NCI-H146 treated with DMSO at 0.1 percent for 48 hours (cell line): ENCODE data around the gene RAVER2.
"Not testable (repeated sequence)": the region's sequence is repeated elsewhere in the genome, so short reads cannot be mapped to it uniquely, and the experiment has no call there.

Experiments used
- DNase-seq: peaks from one replicate; lab custom pipeline; 2025; ENCODE audit not compliant: unreplicated experiment; lab: John Stamatoyannopoulos, UW

The RAVER2 gene

DNA sequence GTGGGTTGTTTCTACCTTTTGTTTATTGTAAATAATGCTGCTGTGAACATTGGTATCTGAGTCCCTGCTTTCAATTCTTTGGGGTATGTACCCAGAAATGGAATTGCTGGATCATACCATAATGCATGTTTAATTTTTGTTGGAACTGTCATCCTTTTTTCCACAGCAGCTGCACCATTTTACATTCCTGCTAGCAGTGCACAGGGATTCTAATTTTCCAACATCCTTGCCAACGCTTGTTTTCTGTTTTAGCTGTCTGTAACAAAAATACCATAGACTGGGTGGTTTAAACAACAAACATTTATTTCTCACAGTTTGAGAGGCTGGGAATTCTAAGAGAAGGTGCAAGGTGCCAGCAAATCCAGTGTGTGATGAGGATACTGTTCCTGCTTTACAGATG, 65.1 kb downstream of the RAVER2 start:
- no peak for DNase-seq

DNA sequence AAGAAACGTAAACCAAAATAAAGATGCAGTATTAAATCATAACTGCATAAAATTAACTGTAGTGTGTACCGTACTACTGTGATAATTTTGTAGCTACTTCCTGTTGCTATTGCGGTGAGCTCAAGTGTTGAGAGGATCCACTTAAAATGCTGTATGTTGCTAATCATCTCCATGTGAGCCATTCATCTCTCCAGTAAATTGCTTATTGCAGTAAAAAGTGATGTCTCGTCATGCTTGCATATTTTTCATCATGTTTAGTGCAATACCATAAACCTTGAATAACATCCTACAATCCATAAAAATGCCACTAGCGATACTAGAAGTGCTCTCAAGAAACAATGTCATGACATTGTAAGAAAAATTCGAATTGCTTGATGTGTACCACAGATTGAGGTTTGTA, 66.3 kb downstream of the RAVER2 start:
- DNase-seq = no peak

DNA sequence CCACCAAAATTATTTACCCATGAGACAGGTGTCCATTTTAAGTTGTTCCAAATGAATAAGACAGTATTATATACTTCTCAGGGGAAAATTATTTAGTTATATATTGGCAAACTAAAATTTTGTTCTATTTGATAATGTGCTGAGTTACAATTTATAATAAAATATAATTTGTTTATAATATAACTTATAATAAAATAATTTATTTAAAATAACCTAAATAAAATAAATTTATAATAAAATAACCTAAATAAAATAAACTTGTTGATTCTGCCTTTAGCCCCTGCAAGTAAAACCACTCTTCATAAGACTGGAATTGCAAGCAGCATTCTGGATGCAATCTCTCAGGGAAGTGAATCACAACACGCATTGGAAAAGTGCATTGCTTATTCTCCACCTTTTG, 69.6 kb downstream of the RAVER2 start:
- DNase-seq = no peak

DNA sequence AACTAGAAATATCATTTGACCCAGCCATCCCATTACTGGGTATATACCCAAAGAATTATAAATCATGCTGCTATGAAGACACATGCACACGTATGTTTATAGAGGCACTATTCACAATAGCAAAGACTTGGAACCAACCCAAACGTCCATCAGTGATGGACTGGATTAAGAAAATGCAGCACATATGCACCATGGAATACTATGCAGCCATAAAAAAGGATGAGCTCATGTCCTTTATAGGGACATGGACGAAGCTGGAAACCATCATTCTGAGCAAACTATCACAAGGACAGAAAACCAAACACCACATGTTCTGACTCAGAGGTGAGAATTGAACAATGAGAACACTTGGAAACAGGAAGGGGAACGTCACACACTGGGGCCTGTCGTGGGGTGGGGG, 72.5 kb downstream of the RAVER2 start:
- not testable (repeated sequence) for DNase-seq

DNA sequence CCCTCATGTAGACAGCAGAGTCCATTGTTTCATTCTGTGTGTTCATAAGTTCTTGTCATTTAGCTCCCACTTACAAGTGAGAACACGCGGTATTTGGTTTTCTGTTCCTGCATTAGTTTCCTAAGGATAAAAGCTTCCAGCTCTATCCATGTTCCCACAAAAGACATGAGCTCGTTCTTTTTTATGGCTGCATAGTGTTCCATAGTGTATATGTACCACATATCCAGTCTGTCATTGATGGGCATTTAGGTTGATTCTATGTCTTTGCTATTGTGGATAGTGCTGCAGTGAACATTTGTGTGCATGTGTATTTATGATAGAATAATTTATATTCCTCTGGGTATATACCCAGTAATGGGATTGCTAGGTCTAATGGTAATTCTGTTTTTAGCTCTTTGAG, 75.7 kb downstream of the RAVER2 start:
- not testable (repeated sequence) for DNase-seq

DNA sequence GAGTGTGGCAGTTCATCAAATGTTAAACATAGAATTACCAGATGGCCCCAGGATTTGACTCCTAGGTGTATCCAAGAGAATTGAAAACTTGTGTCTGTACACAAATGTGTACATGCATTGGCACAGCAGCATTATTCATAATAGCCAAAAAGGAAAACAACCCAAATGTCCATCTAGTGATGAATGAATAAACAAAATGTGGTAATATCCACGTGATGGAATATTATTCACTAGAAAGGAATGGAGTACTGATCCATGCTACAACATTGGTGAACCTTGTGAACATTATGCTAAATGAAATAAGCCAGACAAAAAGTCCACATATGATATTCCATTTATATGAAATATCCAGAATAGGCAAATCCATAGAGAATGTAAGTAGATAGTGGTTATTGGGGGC, 77.7 kb downstream of the RAVER2 start:
- no peak for DNase-seq

DNA sequence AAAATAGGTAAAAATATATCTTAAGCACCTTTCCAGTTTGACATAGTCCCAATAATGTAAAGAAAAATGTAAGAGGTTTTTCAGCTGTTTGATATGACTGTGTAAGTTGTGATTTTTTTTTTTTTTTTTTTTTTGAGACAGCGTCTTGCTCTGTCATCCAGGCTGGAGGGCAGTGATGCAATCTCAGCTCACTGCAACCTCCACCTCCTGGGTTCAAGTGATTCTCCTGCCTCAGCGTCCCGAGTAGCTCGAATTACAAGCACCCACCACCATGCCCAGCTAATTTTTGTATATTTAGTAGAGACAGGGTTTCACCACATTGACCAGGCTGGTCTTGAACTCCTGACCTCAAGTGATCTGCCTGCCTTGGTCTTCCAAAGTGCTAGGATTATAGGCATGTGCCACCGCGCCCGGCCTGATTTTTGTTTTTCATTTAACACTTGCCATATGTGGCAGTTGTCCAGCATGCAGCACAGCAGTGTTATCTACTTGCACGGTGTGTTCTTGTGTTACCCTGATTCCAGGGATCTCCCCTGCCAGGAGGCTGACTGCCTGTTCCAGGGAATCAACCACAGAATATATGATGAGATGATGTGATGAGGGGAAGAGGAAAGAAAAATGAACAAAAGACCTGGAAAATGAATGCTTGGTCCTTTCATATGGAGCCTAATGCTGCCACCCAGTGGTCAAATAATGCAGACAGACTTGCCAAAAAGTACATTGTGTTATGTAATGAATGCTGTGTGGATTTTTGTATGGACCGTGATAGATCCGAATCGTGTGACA, 79.0 kb downstream of the RAVER2 start:
- peak; percentile 59 for DNase-seq

DNA sequence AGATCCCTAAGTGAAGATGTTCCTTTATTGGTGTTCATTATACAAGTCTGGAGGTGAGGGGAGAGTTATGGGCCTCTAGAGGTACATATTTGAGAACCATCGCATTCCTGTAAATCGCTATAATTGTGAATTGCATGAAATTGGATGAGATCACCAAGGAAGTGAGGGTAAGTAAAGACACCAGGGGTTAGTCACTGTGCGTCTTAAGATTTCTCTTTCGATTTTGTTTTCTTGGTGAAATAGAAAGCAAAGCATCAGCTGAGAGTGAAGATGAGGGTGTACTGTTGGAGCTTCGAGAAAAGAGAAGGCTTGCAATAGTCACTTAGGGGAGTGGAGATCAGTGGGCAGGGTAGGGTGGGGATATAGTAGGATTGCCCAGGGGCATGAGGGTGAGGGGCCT, 82.1 kb downstream of the RAVER2 start:
- DNase-seq = no peak

DNA sequence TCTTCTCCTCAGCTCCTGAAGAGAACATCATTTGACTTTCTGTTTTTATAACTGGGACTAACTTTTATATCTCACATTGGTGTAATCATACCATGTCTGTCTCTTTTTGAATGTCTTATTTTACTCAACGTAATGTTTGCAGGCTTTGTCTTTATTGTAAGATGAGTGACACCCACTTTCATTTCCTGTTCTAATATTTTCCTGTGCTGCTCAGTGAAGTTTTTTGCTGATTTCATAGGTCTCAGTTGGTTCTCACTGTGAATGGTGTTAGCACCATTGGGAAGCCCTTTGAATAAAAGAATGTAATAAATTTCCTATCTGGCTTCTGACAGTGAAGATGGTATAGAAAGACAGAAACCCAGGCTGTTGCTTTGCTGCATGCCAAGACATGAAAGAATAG, 84.0 kb downstream of the RAVER2 start:
- DNase-seq = no peak

DNA sequence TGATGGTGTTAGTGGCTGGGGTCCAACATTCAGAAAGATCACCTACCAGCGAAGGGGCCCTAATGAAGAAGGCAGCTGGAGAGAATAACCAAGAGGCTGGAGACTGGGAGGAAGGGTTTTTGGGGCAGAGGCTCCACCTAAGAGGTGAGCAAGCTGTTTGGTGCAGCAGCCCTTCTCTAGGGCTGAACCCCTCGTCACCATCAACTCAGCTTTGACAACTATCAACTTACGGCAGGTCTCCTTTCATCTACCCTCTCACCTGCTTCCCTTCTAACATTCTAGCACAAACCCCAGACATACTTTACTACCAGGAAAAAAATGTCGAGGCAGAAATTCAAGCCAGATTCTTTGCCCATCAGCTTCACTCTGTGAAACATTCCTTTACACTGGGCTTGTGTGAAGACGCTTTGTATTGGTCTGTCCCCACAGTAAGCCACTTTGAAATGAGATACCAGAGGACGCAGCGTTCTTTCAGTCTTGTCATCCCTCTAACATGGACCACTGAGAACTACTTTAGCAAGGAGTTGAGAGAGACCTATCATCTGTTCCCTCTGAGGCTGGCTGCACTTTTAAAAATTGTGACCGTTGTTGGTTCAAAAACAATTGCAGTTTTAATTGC, 84.6 kb downstream of the RAVER2 start:
- DNase-seq = no peak

DNA sequence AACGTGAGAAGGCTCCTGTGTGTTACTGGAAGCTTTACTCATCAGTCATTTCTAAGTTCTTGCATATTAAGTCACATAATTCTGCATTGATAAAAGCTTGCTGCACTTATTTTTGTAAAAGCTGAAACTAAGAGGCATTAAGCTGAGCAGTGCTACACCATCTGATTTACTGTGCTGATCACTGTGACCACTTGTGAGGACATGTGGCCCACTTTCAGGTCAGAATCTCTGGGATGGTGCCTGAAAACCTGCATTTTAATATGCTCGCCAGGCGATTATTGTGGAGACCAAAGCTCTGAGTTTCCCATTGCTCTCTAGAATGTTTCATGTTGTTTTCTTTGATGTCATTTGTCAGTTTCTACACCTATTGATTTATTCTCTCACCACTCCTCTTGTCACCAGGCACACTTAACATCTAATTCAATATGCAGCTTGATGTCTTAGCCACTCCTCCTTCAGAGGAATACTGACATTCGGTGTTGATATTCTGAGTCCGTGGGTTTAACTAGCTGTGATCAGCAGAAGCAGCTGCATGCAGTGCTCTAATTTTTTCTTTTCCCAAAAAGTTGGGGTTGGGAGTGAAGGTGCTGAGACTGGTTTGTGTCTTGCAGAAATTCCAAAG, 85.3 kb downstream of the RAVER2 start:
- DNase-seq = no peak

DNA sequence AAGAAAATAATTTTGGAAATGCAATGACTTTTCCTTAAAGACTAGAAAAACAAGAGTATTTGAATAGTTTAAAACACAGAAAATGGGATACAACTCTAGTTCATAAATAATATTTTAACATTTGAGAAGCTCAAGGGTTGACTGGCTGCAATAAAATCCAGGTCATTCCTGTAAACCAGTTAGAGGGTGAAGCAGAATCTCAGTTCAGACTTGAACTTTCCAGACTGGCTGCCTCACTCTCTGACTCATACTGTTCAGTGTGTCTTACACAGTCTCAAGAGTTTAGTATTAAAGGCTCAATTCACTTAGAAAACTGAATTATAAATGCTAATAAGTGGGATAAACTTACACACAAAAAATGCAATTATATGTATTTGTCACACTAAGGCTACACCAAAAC, 89.9 kb downstream of the RAVER2 start:
- no peak for DNase-seq

DNA sequence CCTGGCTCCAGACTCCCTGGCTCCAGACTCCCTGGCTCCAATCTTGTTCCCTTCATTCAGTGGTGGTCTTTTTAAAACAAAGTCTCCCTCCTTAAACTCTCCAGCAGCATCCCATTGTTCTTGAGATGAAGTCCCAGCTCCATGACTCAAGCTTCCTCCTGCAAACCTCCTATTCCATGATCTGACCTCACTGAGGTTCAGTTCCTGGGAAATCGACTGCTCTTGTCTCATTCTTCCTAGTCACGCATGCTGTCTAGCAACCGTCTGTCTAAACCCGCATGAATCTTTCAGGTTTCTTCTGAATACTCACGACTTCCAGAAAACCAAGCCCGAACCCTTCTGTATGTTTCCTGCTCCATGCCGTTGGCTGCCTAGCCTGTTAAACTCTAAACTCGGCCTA, 91.9 kb downstream of the RAVER2 start:
- no peak for DNase-seq

DNA sequence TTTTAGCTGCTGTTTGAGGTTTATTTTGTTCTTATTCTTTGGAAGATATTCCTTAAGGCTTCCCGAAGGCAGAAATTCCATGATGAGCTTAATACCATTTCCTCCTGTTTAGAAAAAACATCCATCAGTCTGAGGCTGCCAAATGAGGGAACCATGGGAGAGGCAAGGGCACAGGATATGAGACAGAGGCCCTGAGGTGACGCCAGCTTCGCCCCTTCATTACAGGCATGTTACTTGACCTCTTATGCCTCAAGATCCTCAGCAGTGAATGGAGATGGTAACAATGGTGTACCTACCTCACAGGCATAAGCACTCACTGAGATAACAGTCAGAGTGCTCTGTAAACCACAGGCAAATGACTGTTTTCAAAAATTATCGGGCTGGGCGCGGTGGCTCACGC, 93.6 kb downstream of the RAVER2 start:
- DNase-seq = no peak

DNA sequence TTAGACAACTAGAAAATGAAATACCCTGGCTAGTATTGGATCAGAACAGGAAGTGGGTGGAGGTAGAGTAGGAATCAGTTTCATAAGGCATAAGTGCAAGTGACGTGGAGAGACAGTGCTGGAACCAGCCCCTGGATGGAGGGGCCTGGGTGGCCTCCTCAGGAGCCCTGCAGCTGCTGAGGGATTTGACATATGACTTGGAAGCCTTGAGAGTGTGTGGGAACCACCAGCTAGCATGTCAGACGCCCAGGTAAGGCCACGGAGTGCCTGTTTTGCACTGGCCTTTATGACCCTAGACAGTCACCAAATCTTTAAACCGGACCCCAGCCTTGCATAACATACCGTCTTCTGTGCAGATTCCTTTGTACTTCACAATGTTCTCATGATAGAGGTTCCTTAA, 94.4 kb downstream of the RAVER2 start:
- DNase-seq = no peak

DNA sequence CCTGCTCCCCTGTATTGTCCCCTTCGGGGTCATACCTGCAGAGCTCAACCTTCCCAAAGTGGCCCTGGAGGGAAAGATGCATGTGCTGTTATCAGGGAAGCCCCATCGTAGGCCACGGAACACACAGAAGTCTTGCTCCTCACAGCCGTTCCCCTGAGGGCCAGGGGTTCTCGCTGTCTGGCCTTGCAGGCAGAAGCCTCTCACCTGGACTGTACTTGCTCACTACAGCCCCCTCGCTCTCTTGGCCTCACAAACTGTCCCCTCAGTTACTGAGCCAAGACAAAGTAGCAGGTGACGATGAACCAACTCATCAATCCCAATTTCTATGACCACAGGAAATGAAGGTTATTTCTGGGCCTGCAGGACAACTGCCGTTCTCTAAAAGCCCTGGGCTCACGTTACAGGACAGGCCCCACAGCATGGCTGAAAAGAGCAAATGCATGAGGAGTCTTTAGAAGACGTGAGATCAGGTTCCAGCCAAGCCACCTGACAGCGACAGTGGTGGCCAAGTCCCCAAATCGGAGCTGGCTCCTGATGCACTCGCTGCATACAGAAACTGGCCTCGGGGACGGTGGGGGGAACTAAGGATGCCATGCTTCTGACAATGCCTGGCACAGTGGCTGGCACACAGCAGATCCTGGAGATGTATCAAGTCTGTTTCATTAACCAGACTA, 95.0 kb downstream of the RAVER2 start:
- no peak for DNase-seq

DNA sequence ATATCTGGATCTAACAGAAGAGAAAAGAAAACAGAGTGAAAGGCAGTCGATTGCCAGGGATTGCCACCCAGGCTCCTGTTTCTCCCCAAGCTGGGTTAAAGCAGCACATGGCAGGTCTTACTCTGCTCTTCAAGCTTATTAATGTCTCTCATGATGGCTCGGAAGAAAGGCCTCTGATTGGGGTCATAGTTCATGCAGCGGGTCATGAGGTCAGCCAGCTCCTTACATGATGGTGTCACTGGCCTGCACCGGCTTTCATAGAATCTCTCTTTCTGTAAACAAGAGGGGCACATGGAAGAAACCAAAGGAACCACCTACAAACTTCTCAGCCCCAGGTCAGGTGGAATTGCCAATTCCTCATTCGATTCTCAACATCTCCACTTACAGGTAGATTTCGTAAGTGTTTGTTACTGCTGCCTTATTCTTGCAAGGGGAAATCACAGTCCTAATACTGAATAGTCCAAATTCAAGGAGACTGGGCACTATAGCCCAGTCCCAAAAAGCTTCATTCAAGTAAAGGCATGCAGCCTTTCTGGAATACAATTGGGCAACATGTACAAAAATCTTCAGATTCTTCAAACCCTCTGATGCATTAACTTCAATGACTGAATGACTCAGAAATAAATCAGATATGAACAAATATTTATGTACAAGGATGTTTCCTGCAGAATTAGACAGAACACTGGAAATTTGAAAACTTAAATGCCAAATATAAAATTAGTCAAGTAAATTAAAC, 96.6 kb downstream of the RAVER2 start:
- DNase-seq = no peak

DNA sequence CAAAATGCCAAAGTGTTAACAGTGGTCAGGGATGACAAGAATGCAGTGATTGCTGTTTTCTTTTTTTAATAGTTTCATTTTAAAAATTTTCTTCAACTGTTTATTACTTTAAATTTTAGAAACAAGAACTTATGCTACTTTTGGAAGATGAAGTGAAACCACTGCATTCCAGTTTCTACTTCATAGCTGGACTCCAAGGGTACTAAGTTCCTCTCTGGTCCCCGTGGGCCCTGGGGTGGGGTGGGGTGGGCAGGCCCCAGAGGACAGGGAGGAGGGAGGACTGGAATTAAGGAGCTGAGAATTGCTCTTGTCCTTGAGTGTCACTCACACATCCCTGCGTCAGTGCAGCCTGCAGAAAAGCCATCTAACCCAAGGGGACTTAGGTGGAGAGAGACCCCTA, 97.3 kb downstream of the RAVER2 start:
- DNase-seq = no peak

DNA sequence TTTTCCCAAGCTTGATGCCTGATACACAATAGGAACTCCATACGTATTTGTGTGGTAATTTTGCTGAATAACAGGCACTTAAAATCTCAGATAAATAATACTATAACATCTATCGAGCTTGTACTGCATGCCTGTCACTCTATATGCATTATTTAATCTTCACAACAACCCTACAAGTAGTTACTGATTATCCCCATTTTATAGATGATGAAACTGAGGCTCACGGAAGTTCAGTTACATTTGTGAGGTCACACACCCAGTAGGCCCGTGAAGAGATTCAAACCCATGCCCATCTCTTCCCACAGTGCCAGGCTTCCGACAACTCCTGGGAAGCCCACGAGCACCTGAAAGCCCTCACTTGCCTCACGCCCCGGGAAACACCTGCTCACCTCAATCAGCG, 98.8 kb downstream of the RAVER2 start:
- DNase-seq = no peak

DNA sequence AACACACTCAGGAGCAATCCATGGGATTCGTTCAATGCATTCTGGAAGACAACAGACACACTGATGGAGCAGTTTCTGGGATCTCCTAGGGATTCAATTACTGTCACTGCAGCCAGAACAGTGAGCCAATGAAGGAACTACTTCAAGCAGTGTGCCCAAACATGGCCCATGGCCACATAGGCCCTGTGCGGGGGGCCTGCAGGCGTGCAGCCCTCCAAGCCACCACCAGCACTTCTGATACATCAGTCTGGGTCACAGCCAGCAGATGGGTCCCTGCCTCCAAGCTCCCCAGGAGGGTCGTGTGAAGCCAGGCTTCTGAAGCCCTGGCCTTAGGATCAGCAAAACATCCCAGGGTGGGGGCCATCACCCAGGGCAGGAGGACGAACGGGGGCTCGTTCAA, 99.3 kb downstream of the RAVER2 start:
- no peak for DNase-seq

DNA sequence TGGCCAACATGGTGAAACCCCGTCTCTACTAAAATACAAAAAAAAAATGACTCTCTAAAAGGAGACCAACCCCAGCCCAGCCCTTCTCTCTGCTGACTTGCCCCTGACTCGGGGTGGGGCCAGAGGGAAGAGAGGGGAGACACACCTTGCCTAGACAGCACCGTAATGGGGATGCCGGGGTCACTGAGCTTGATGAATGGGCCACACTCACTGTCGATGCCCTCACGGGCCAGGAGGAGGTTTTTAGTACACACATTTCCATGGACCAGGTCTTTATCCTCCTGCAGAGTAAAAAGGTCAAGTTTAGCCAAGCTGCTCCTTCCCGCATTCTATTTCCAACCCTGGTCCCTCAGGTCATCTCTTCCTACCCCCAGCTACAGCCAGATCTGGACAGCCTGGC, 99.7 kb downstream of the RAVER2 start:
- DNase-seq = no peak
